ENCODE data around the gene EPG5. TPM values are rescaled to one million over a fixed set of nuclear protein-coding genes. Genes with fewer than 3 reads are reported as not detected.

Gene EPG5
- polyA plus RNA-seq, 4 donors: 3.5 to 23.5 (median 4.3) TPM

DNA sequence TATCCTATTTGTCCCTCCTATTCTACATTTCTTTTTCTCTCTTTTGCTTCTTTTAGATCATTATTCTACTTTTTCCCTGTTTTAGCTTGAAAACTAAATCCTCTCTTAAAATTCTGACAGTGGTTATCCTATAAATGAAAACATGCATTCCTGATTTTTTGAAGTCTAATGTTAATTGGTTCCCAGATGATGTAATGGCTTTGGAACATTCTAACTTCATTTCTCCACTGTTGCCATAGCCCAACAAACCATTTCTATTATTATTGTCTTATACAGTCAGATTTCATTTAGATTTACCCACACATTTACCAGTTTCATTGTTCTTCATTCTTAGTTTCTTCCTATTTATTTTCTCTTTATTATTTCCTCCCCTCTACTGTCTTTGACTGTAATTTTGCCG is 105.2 kb downstream of the EPG5 start:
- no peak overlapping the region for H3K4me3 ChIP-seq (ENCODE audit: low read depth in 1 of 3, low read length in 3 of 3)
- no peak for FAIRE-seq
- no peak overlapping the region for H3K27ac ChIP-seq (ENCODE audit: low read depth in 1 of 3, low read length in 2 of 3)
- DNase-seq: no peak
- WGBS, 3 donors: 91 to 100% (median 99%) methylated on average over 1 of the region's 1 CpG
- no peaks in the 10 kb centered on the region for H3K27me3 ChIP-seq (ENCODE audit: control insufficient read depth in 3 of 3, insufficient read depth in 3 of 3, low read length in 3 of 3)
- no peaks in the 10 kb centered on the region for H3K4me1 ChIP-seq (ENCODE audit: control insufficient read depth in 3 of 3, insufficient read depth in 2 of 3, low read depth in 1 of 3, low read length in 2 of 3)
- no peaks in the 10 kb centered on the region for H3K9me3 ChIP-seq (ENCODE audit: control insufficient read depth in 2 of 2, insufficient read depth in 1 of 2, low read depth in 1 of 2, low read length in 1 of 2)
- peaks cover 9 to 48% (median 18%) of the 10 kb centered on the region in 3 donors for H3K36me3 ChIP-seq (ENCODE audit: control insufficient read depth in 3 of 3, insufficient read depth in 2 of 3, low read depth in 1 of 3, low read length in 3 of 3)

GRCh38 chr18:45860971-45861370 is 106.2 kb downstream of the EPG5 start:
- no peaks in the 10 kb centered on the region for H3K9me3 ChIP-seq (ENCODE audit: control insufficient read depth in 2 of 2, insufficient read depth in 1 of 2, low read depth in 1 of 2, low read length in 1 of 2)
- peaks cover 9 to 43% (median 14%) of the 10 kb centered on the region in 3 donors for H3K36me3 ChIP-seq (ENCODE audit: control insufficient read depth in 3 of 3, insufficient read depth in 2 of 3, low read depth in 1 of 3, low read length in 3 of 3)
- H3K27me3 ChIP-seq (ENCODE audit: control insufficient read depth in 3 of 3, insufficient read depth in 3 of 3, low read length in 3 of 3): no peaks in the 10 kb centered on the region
- no peaks in the 10 kb centered on the region for H3K4me1 ChIP-seq (ENCODE audit: control insufficient read depth in 3 of 3, insufficient read depth in 2 of 3, low read depth in 1 of 3, low read length in 2 of 3)
- DNase-seq (no peak), FAIRE-seq (no peak)
- no peak overlapping the region for H3K27ac ChIP-seq (ENCODE audit: low read depth in 1 of 3, low read length in 2 of 3)
- H3K4me3 ChIP-seq (ENCODE audit: low read depth in 1 of 3, low read length in 3 of 3): no peak overlapping the region
- 86 to 88% (median 87%) methylated on average over 3 of the region's 3 CpGs for WGBS, 3 donors

DNA sequence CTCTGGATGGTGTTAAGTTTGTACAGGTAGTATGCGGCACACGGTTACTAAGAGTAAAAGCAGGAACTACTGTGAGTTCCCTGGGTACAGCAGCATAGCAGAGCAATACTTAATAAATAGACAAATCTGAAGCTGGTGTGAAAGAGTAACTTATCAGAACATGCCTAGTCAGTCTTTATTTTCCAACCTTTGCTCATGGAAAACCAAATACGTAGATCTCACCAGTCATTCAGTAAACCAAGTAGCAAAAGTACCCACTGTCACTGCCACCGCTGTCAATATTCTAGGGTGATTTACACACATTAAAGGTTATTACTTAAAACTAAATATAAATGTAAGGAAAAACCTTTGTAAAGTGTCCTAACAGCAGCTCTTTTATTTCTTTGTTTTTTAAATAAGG is 106.6 kb downstream of the EPG5 start:
- Histone ChIP-seq H3K27me3 (ENCODE audit: control insufficient read depth in 3 of 3, insufficient read depth in 3 of 3, low read length in 3 of 3) (no peaks in the 10 kb centered on the region), H3K9me3 (ENCODE audit: control insufficient read depth in 2 of 2, insufficient read depth in 1 of 2, low read depth in 1 of 2, low read length in 1 of 2) (no peaks in the 10 kb centered on the region), H3K4me3 (ENCODE audit: low read depth in 1 of 3, low read length in 3 of 3) (no peak overlapping the region), H3K36me3 (ENCODE audit: control insufficient read depth in 3 of 3, insufficient read depth in 2 of 3, low read depth in 1 of 3, low read length in 3 of 3) (peaks cover 9 to 40% (median 14%) of the 10 kb centered on the region in 3 donors), H3K4me1 (ENCODE audit: control insufficient read depth in 3 of 3, insufficient read depth in 2 of 3, low read depth in 1 of 3, low read length in 2 of 3) (no peaks in the 10 kb centered on the region), H3K27ac (ENCODE audit: low read depth in 1 of 3, low read length in 2 of 3) (no peak overlapping the region)
- 82 to 96% (median 83%) methylated on average over 4 of the region's 4 CpGs for WGBS, 3 donors
- FAIRE-seq: no peak
- DNase-seq: no peak

- Histone ChIP-seq H3K27me3 (ENCODE audit: control insufficient read depth in 3 of 3, insufficient read depth in 3 of 3, low read length in 3 of 3) (no peaks in the 10 kb centered on the region), H3K9me3 (ENCODE audit: control insufficient read depth in 2 of 2, insufficient read depth in 1 of 2, low read depth in 1 of 2, low read length in 1 of 2) (no peaks in the 10 kb centered on the region), H3K4me1 (ENCODE audit: control insufficient read depth in 3 of 3, insufficient read depth in 2 of 3, low read depth in 1 of 3, low read length in 2 of 3) (no peaks in the 10 kb centered on the region), H3K4me3 (ENCODE audit: low read depth in 1 of 3, low read length in 3 of 3) (no peak overlapping the region), H3K27ac (ENCODE audit: low read depth in 1 of 3, low read length in 2 of 3) (no peak overlapping the region), H3K36me3 (ENCODE audit: control insufficient read depth in 3 of 3, insufficient read depth in 2 of 3, low read depth in 1 of 3, low read length in 3 of 3) (peaks cover 13 to 41% (median 15%) of the 10 kb centered on the region in 3 donors)
- DNase-seq (no peak), FAIRE-seq (no peak)
- WGBS, 3 donors: 90 to 99% (median 96%) methylated on average over 3 of the region's 3 CpGs
Measured at GRCh38 chr18:45859334-45859733, 107.8 kb downstream of the EPG5 start.

GRCh38 chr18:45856531-45856930 is 110.6 kb downstream of the EPG5 start:
- FAIRE-seq (no peak), DNase-seq (no peak)
- no peaks in the 10 kb centered on the region for H3K9me3 ChIP-seq (ENCODE audit: control insufficient read depth in 2 of 2, insufficient read depth in 1 of 2, low read depth in 1 of 2, low read length in 1 of 2)
- no peaks in the 10 kb centered on the region for H3K27me3 ChIP-seq (ENCODE audit: control insufficient read depth in 3 of 3, insufficient read depth in 3 of 3, low read length in 3 of 3)
- peaks cover 13 to 50% (median 17%) of the 10 kb centered on the region in 3 donors for H3K36me3 ChIP-seq (ENCODE audit: control insufficient read depth in 3 of 3, insufficient read depth in 2 of 3, low read depth in 1 of 3, low read length in 3 of 3)
- WGBS, 3 donors: 89 to 98% (median 96%) methylated on average over 4 of the region's 4 CpGs
- no peak overlapping the region for H3K4me3 ChIP-seq (ENCODE audit: low read depth in 1 of 3, low read length in 3 of 3)
- H3K4me1 ChIP-seq (ENCODE audit: control insufficient read depth in 3 of 3, insufficient read depth in 2 of 3, low read depth in 1 of 3, low read length in 2 of 3): no peaks in the 10 kb centered on the region
- no peak overlapping the region for H3K27ac ChIP-seq (ENCODE audit: low read depth in 1 of 3, low read length in 2 of 3)

GRCh38 chr18:45854036-45854586 is 113.0 kb downstream of the EPG5 start:
- WGBS, 3 donors: 96 to 98% (median 96%) methylated on average over 2 of the region's 2 CpGs

DNA sequence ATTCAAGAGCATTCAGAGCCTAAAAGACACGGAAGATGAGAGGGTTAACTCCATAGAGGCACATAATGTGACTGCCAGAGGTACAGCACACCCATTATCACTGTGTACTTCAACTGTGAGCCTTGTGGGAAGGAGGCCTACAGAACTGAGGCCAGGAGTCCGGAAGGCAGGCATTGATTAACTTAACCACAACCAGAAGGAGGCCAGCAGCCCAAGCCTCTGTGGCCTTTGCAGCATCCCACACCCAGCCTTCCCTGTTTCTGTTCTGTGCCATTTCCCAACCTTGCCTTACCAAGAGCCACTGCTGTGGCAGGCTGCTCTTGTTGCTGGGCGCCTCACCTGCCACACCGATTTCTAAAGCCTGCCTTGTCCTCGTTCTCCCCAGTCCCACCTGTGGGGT is 114.5 kb downstream of the EPG5 start:
- DNase-seq (no peak), FAIRE-seq (no peak)
- Histone ChIP-seq H3K36me3 (ENCODE audit: control insufficient read depth in 3 of 3, insufficient read depth in 2 of 3, low read depth in 1 of 3, low read length in 3 of 3) (peaks cover 8 to 52% (median 12%) of the 10 kb centered on the region in 3 donors), H3K9me3 (ENCODE audit: control insufficient read depth in 2 of 2, insufficient read depth in 1 of 2, low read depth in 1 of 2, low read length in 1 of 2) (no peaks in the 10 kb centered on the region), H3K4me3 (ENCODE audit: low read depth in 1 of 3, low read length in 3 of 3) (no peak overlapping the region), H3K27ac (ENCODE audit: low read depth in 1 of 3, low read length in 2 of 3) (no peak overlapping the region), H3K4me1 (ENCODE audit: control insufficient read depth in 3 of 3, insufficient read depth in 2 of 3, low read depth in 1 of 3, low read length in 2 of 3) (peaks cover 0 to 2% (median 0%) of the 10 kb centered on the region in 3 donors), H3K27me3 (ENCODE audit: control insufficient read depth in 3 of 3, insufficient read depth in 3 of 3, low read length in 3 of 3) (no peaks in the 10 kb centered on the region)
- WGBS, 3 donors: 83 to 95% (median 86%) methylated on average over 5 of the region's 5 CpGs

More at GRCh38 chr18:45854036-45854586, 113.0 kb downstream of the EPG5 start:
- Histone ChIP-seq H3K27me3 (ENCODE audit: control insufficient read depth in 3 of 3, insufficient read depth in 3 of 3, low read length in 3 of 3) (no peaks in the 10 kb centered on the region), H3K27ac (ENCODE audit: low read depth in 1 of 3, low read length in 2 of 3) (no peak overlapping the region), H3K4me3 (ENCODE audit: low read depth in 1 of 3, low read length in 3 of 3) (no peak overlapping the region), H3K9me3 (ENCODE audit: control insufficient read depth in 2 of 2, insufficient read depth in 1 of 2, low read depth in 1 of 2, low read length in 1 of 2) (no peaks in the 10 kb centered on the region), H3K36me3 (ENCODE audit: control insufficient read depth in 3 of 3, insufficient read depth in 2 of 3, low read depth in 1 of 3, low read length in 3 of 3) (peaks cover 10 to 55% (median 19%) of the 10 kb centered on the region in 3 donors), H3K4me1 (ENCODE audit: control insufficient read depth in 3 of 3, insufficient read depth in 2 of 3, low read depth in 1 of 3, low read length in 2 of 3) (peaks cover 0 to 2% (median 0%) of the 10 kb centered on the region in 3 donors)
- FAIRE-seq (no peak), DNase-seq (no peak)

- Histone ChIP-seq H3K9me3 (ENCODE audit: control insufficient read depth in 2 of 2, insufficient read depth in 1 of 2, low read depth in 1 of 2, low read length in 1 of 2) (no peaks in the 10 kb centered on the region), H3K4me1 (ENCODE audit: control insufficient read depth in 3 of 3, insufficient read depth in 2 of 3, low read depth in 1 of 3, low read length in 2 of 3) (peaks cover 0 to 2% (median 0%) of the 10 kb centered on the region in 3 donors), H3K27ac (ENCODE audit: low read depth in 1 of 3, low read length in 2 of 3) (no peak overlapping the region), H3K27me3 (ENCODE audit: control insufficient read depth in 3 of 3, insufficient read depth in 3 of 3, low read length in 3 of 3) (no peaks in the 10 kb centered on the region), H3K4me3 (ENCODE audit: low read depth in 1 of 3, low read length in 3 of 3) (no peak overlapping the region), H3K36me3 (ENCODE audit: control insufficient read depth in 3 of 3, insufficient read depth in 2 of 3, low read depth in 1 of 3, low read length in 3 of 3) (peaks cover 8 to 44% (median 12%) of the 10 kb centered on the region in 3 donors)
- FAIRE-seq (no peak), DNase-seq (no peak)
- 71 to 86% (median 83%) methylated on average over 10 of the region's 10 CpGs for WGBS, 3 donors
Measured at GRCh38 chr18:45851161-45851925, 115.8 kb downstream of the EPG5 start.

Data from small intestine (tissue), 7 donors.